Spleen (tissue), 7 donors: ENCODE data around the gene POU6F1.

Experiments
- POLR2AphosphoS5 ChIP-seq, 3 donors: sonication (generic); formaldehyde crosslinking; IDR thresholded peaks; one replicate each; pipeline ENCODE4 v1.5.1; 2017; ENCODE audit warnings: antibody characterized with exemption in 3 of 3
- TF ChIP-seq, protein P1 (sequence below), 11 experiments: fragments of 200-600 bp in 7 of 11; fragments of 450-650 bp in 4 of 11; sonication (generic) in 4 of 11; IDR thresholded peaks in 8 of 11; conservative IDR thresholded peaks in 3 of 11; 1 replicate in 7 of 11; 2 replicates in 4 of 11; pipeline versions ENCODE4 v1.4.0 to v1.8.0; 2016 to 2021; ENCODE audit warnings: antibody characterized with exemption in 11 of 11, inconsistent platforms in 4 of 11, mild to moderate bottlenecking in 1 of 11
- donor health status: DM: no; HTN: no; CAD: no; lungs with moderate emphysema.
- donor health status: DM: no; HTN: no; CAD: no.
- donor health status: DM: no; HTN: no; CAD: no.

DNA sequence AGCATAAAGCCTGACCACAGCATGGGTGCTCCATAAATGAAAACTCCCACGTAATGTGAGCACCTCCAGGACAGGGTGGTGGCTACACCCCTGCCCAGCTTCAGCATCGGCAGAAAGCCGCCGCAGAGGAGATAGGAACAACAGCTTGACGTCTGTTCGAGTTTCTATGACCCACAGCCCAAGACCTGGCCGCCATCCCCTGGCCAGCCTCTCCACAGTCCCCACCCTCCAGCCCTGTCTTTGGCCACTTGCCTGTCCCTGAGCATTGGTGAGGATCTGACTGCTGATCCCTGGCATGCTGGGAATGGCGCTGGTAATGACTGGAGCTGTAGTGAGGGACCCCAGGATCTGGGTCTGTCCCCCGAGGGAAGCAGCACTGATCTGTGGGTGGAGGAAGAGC lies 21.3 kb downstream of the POU6F1 start:
- TF ChIP-seq, protein P1, sequence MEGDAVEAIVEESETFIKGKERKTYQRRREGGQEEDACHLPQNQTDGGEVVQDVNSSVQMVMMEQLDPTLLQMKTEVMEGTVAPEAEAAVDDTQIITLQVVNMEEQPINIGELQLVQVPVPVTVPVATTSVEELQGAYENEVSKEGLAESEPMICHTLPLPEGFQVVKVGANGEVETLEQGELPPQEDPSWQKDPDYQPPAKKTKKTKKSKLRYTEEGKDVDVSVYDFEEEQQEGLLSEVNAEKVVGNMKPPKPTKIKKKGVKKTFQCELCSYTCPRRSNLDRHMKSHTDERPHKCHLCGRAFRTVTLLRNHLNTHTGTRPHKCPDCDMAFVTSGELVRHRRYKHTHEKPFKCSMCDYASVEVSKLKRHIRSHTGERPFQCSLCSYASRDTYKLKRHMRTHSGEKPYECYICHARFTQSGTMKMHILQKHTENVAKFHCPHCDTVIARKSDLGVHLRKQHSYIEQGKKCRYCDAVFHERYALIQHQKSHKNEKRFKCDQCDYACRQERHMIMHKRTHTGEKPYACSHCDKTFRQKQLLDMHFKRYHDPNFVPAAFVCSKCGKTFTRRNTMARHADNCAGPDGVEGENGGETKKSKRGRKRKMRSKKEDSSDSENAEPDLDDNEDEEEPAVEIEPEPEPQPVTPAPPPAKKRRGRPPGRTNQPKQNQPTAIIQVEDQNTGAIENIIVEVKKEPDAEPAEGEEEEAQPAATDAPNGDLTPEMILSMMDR (IDR thresholded peaks at IDR 0.05 in 8 of 11, conservative IDR thresholded peaks at IDR 0.05 in 3 of 11): no peak
- TF ChIP-seq POLR2AphosphoS5 (IDR thresholded peaks at IDR 0.05): no peak
